Adrenal gland (tissue), 12 donors: ENCODE results near the gene CACTIN. TPM values are rescaled to one million over a fixed set of nuclear protein-coding genes. Genes with fewer than 3 reads are reported as not detected.

Source experiments
- DNase-seq, 7 donors: peaks; one replicate each; pipeline ENCODE4 v3.0.0-alpha.2; 2019 to 2020
- H3K27ac ChIP-seq, 5 donors: fragments of 200-600 bp; sonication (generic) in 4 of 5; 1 replicate in 3 of 5; 2 replicates in 2 of 5; pipeline versions ENCODE4 v1.5.1 to v1.8.0; 2016 to 2020; ENCODE audit warnings: mild to moderate bottlenecking in 1 of 5
- H3K27me3 ChIP-seq: fragments of 200-600 bp; 2 replicates; pipeline ENCODE4 v1.8.0; 2021
- H3K36me3 ChIP-seq, 2 donors: fragments of 200-600 bp; replicated peaks in 1 of 2; 1 replicate in 1 of 2; 2 replicates in 1 of 2; pipeline versions ENCODE4 v1.5.1 to v1.8.0; 2018 to 2022
- H3K4me1 ChIP-seq, 2 donors: fragments of 200-600 bp; replicated peaks in 1 of 2; 1 replicate in 1 of 2; 2 replicates in 1 of 2; pipeline versions ENCODE4 v1.5.1 to v1.8.0; 2018 to 2021
- H3K4me3 ChIP-seq, 4 donors: fragments of 200-600 bp; sonication (generic) in 3 of 4; one replicate each; pipeline ENCODE4 v1.5.1; 2016 to 2018
- H3K9me3 ChIP-seq, 3 donors: fragments of 200-600 bp; sonication (generic) in 1 of 3; replicated peaks in 1 of 3; 1 replicate in 2 of 3; 2 replicates in 1 of 3; pipeline versions ENCODE4 v1.5.1 to v1.8.0; 2016 to 2021
- CTCF ChIP-seq, 6 experiments: fragments of 450-650 bp in 4 of 6; fragments of 200-600 bp in 2 of 6; sonication (generic) in 1 of 6; IDR thresholded peaks; 1 replicate in 5 of 6; 2 replicates in 1 of 6; pipeline versions ENCODE4 v1.5.1 to v1.8.0; 2016 to 2021; ENCODE audit warnings: antibody characterized with exemption in 6 of 6, mild to moderate bottlenecking in 2 of 6, moderate library complexity in 1 of 6
- POLR2A ChIP-seq, 2 donors: fragments of 450-650 bp; IDR thresholded peaks; one replicate each; pipeline ENCODE4 v1.6.1; 2017; ENCODE audit warnings: antibody characterized with exemption in 2 of 2, mild to moderate bottlenecking in 2 of 2, moderate library complexity in 1 of 2
- WGBS, 4 donors: extraction: QIAGEN DNeasy Blood & Tissue Kit in 2 of 4; methylation state at CpG; one replicate each; pipeline versions ENCODE4 v1.1.5 to v1.1.7; 2013 to 2017; 5-methylcytosine and 5-hydroxymethylcytosine counted together
- intact Hi-C, 2 donors: fragments of 100-400 bp; cut with DNase I; formaldehyde crosslinking; loops; one replicate each; pipeline versions ENCODE4 v1.14.1 to v1.15.0; 2022 to 2023
- polyA plus RNA-seq, 3 donors: library from polyadenylated mRNA; stranded (reverse); fragments of 200-250 nt in 2 of 3; fragments of 350-450 nt in 1 of 3; fragmentation: Illumina TruSeq in 1 of 3; extraction: RNeasy Lipid Tissue Mini Kit (QIAGEN cat#74804) in 1 of 3; gene quantifications; one replicate each; pipeline ENCODE4 v1.2.3, GENCODE V29; 2013 to 2014
- total RNA-seq, 9 donors: library from RNA; depleted of rRNA in 4 of 9; stranded (reverse); fragments of >200 nt in 4 of 9; fragments of 120-200 nt in 1 of 9; fragmentation: NEBNext Ultra II Directional in 1 of 9; extraction: Animal tissue kit (Norgen Biotek cat#: 25700) in 1 of 9; gene quantifications; one replicate each; pipeline versions ENCODE4 v1.1.0 to v1.2.4, GENCODE V29; 2013 to 2023
- donor health status: healthy with polysubstance abuse.
- donor health status: Bipolar disorder and iron deficiency.
- donor health status: DM: yes; HTN: yes; CAD: no.
- donor health status: DM: no; HTN: no; CAD: no.
- donor health status: DM: no; HTN: no; CAD: no.
- donor health status: DM: yes; HTN: yes; CAD: no.

CACTIN gene
- total and polyA plus RNA-seq, 12 donors, result 5.0 to 78.4 (median 22.3) TPM

DNA sequence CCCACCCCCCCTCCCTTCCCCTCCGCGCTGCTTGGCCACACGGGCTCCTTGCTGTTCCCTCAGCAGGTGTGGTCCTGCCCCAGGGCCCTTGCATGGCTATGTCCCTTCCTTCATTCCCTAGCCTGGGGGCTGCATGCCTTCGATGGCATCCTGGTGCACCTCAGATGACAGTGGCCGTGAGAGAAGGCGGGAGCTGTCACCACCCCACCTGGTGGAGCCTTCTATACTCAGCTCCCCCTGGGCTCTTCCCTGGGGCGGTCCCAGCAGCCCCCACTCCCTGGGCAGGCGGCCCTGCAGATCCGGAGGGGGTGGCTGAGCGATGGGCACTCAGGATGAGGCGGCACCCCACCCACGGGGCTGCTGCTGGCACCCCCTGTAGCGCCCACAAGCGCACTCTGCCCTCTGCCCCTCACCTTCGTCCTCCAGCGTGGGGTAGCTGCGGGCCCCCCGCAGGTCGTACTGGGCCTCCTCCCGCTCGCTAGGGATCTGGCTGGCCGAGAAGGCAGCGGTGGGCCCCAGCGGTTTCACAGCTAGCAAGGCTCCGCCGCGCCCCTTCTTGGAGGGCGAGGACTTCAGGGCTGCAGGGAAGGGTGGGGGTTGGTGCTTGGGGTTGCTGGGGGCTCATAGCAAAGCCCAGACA, 17.2 kb upstream of the CACTIN start:
- DNase-seq, result no peak
- WGBS, 4 donors, result 92 to 96% (median 95%) methylated on average over 14 to 28 of the region's 28 CpGs
- H3K27ac ChIP-seq, result no peak overlapping the region
- TF ChIP-seq POLR2A (IDR thresholded peaks at IDR 0.05), result no peak
- TF ChIP-seq CTCF (IDR thresholded peaks at IDR 0.05), result no peak
- no peaks in the 10 kb centered on the region for H3K4me1 ChIP-seq
- no peak overlapping the region for H3K4me3 ChIP-seq
- H3K9me3 ChIP-seq, result no peaks in the 10 kb centered on the region
- peaks cover 0 to 35% of the 10 kb centered on the region in 2 donors for H3K36me3 ChIP-seq
- no peaks in the 10 kb centered on the region for H3K27me3 ChIP-seq
- intact Hi-C loops, result no loop called here

DNA sequence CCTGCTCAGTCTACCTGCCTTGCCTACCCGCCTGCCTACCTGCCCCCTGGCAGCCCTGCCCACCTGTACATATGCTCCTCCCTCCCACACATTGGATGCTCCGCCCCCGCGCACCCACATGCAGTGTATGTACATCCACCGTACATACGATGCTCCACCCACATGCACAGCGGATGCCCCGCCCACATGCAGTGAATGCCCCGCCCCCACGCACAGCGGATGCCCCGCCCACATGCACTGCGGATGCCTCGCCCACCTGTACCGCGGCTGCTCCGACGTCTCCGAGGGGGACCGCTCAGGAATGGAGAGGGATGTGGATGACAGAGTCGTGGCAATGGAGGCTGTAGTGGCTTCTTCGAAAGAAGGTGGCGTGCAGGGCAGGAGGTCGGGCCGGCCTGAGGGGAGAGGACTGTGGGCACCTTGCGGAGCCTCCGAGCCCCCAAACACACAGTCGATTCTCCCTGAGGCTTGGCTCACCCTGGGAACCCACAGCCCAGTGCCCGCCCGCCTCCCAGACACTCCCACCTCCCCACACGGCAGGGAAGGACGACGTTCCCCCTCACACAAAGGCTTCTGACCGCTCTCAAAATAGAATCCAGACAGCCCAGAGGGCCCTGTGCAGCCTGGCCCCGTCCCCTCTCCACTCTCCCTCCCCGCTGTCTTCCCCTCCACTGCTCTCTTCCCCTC, 16.5 kb upstream of the CACTIN start:
- WGBS, 4 donors, result 89 to 92% (median 90%) methylated on average over 31 to 36 of the region's 36 CpGs
- no peaks in the 10 kb centered on the region for H3K9me3 ChIP-seq
- no peak overlapping the region for H3K4me3 ChIP-seq
- H3K27me3 ChIP-seq, result no peaks in the 10 kb centered on the region
- peaks cover 0 to 42% of the 10 kb centered on the region in 2 donors for H3K36me3 ChIP-seq
- no peak for DNase-seq
- no peaks in the 10 kb centered on the region for H3K4me1 ChIP-seq
- no peak overlapping the region for H3K27ac ChIP-seq
- TF ChIP-seq POLR2A (IDR thresholded peaks at IDR 0.05) (no peak), CTCF (IDR thresholded peaks at IDR 0.05) (no peak)
- intact Hi-C loops, result no loop called here

DNA sequence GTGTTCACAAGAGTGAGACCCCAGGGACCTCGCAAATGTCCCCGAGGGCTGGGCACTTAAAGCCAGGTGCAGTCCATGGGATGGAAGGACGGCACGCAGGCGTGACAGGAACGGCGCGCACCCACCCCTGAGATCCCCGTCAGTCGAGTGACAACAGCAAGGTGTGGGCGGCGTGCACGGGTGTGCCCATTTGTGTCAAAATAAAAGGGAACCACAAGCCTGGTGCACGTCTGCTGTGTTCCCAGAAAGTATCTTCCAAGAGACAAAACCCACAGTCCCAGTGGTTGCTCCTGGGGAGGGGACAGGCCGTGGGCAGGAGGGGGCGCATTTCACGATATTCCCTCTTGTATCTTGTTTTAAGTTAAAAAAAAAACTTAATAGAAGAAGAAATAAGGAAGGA, 15.7 kb upstream of the CACTIN start:
- Histone ChIP-seq H3K36me3 (peaks cover 0 to 47% of the 10 kb centered on the region in 2 donors), H3K27me3 (no peaks in the 10 kb centered on the region)
- WGBS, 4 donors, result 91 to 95% (median 94%) methylated on average over 16 to 17 of the region's 17 CpGs

DNA sequence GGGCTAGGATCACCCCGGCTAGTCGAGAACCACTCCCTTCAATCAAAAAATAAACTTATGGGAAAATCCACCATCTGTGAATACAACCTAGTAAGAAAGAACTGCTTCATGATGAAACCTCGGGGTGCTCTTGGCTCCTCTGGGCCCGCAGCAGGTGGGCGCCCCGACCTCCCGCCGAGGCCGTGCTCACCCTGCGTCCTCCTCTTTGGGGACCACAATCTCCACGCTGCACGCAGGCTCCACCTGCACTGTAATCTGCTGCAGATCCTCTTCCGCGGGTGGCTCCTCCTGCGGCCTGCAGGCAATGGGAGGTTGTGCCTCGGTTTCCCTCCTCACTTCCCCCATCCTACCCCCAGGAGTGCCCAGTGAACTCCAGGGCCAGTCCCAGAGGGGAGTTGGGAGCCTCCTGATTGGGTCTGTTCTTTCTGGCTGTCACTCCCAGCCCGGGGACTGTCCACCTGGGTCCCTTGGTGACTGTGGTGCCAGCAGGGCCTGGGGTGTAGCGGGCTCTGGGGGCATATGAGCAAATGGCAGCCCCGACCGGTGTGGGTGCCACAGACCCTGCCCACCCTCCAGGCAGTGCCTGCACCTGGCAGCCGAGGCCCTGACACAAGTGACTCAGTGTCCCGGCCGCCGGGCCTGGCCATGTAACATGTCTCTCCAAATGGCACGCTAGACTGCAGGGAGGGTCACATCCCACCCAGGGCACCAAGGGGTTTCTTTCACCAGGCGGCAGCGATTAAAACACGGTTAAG, 15.1 kb upstream of the CACTIN start:
- no peaks in the 10 kb centered on the region for H3K4me1 ChIP-seq
- no peak overlapping the region for H3K27ac ChIP-seq
- peaks cover 0 to 47% of the 10 kb centered on the region in 2 donors for H3K36me3 ChIP-seq
- intact Hi-C loops, result no loop called here
- 94 to 97% (median 95%) methylated on average over 18 to 28 of the region's 28 CpGs for WGBS, 4 donors
- H3K4me3 ChIP-seq, result no peak overlapping the region
- no peak for DNase-seq
- no peaks in the 10 kb centered on the region for H3K27me3 ChIP-seq
- H3K9me3 ChIP-seq, result no peaks in the 10 kb centered on the region
- TF ChIP-seq POLR2A (IDR thresholded peaks at IDR 0.05), result no peak
- no peak for TF ChIP-seq CTCF (IDR thresholded peaks at IDR 0.05)

More for the DNA sequence above, 15.7 kb upstream of the CACTIN start:
- no peak for TF ChIP-seq POLR2A (IDR thresholded peaks at IDR 0.05)
- no peaks in the 10 kb centered on the region for H3K4me1 ChIP-seq
- H3K27ac ChIP-seq, result no peak overlapping the region
- no peaks in the 10 kb centered on the region for H3K9me3 ChIP-seq
- no peak for DNase-seq
- intact Hi-C loops, result no loop called here
- H3K4me3 ChIP-seq, result no peak overlapping the region
